Anterior cingulate cortex (tissue), 58 donors: ENCODE data around the gene COG8.

Experiments used
- DNase-seq, 58 donors: peaks; one replicate each; lab custom pipeline; 2025; lab: John Stamatoyannopoulos, UW

COG8 gene

DNA sequence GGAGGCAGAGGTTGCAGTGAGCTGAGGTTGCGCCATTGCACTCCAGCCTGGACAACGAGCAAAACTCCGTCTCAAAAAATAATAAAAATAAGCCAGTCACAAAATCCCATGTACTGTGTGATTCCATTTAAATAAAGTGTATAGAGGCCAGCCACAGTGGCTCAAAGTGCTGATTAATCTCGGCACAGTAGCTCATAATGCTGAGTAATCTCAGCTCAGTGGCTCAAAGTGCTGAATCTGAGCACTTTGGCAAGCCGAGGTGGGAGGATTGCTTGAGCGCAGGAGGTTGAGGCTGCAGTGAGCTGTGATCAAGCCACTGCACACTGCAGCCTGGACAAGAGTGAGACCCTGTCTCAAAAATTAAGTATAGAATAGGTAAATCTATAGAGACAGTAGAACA lies 7.3 kb upstream of the COG8 start:
- DNase-seq, result no peak

DNA sequence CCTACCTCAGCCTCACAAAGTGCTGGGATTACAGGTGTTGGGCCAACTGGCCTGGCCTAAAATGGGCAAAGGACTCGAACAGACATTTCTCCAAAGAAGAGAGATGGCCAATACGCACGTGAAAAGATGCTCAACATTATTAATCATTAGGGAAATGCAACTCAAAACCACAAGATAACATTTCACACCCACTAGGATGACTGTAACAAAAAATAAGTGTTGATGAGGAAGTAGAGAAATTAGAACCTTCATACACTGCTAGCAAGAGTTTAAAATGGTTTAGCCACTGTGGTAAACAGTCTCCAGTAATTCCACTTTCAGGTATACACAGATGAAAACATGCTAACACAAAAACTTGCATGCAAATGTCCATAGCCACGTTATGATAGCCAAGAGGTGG lies 6.6 kb upstream of the COG8 start:
- no peak for DNase-seq

DNA sequence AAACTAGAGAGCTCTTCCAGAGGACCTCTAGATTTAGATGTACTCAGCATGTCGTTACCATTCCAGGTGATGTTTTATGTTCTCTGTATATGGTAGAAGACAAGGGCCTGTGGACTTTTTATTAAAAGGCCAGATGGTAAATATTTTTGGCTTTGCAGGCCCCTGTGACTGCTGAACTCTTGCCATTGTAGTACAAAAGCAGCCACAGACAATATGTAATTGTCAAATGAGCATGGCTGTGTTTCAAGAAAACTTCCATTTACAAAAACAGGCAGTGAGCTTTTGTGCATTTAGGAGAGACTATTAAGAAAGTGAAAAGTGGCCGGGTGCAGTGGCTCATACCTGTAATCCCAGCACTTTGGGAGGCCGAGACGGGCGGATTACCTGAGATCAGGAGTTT lies 4.8 kb upstream of the COG8 start:
- no peak for DNase-seq

DNA sequence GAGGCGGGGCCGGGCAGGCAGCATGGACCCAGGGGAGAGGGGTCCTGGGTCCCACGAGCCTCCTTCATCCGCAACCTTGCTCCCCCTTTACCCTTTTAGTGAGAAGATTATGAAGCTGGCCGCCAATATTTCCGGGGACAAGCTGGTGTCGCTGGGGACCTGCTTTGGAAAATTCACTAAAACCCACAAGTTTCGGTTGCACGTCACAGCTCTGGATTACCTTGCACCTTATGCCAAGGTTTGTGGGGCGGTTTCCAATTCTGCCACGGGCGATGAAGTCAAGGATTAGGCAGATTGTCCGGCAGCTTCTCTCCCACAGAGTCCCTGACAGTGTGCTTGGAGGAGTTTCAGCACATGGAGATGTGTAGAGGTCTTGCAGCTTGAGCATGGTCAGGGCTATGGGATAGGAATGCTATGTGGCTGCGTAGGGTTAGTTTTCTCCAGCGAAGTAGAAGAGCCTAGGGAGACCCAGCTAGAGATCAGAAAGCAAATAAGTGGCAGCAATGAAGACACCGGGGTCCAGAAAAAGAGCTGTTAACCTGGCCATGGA lies 806 bp upstream of the COG8 start:
- no peak for DNase-seq

DNA sequence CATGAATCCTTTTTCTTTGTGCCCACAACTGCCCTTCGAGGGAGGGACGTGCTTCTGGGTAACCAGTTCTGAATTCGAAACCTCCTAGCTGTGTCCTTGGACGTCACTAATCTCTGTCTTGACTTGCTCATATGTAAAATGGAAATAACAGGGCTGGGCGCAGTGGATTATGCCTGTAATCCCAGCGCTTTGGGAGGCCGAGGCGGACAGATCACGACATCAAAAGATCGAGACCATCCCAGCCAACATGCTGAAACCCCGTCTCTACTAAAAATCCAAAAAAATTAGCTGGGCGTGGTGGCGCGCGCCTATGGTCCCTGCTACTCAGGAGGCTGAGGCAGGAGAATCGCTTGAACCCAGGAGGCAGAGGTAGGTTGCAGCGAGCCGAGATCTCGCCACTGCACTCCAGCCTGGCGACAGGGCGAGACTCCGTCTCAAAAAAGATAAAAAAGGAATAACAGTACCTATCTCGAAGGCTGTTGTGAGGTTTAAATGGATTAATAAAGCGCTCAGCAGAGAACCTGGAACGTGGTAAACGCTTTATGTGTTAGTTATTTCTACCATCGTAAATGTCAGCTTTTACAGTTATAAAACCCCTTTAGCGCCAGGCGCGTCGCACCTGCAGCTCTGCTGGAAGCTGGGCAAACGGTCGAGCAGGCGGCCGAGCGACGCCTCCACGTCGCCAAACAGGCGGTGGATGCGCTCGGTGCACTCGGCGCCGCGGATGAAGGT lies 641 bp downstream of the COG8 start:
- DNase-seq, result peak in 2 of 58 donors; percentile 53 to 68

DNA sequence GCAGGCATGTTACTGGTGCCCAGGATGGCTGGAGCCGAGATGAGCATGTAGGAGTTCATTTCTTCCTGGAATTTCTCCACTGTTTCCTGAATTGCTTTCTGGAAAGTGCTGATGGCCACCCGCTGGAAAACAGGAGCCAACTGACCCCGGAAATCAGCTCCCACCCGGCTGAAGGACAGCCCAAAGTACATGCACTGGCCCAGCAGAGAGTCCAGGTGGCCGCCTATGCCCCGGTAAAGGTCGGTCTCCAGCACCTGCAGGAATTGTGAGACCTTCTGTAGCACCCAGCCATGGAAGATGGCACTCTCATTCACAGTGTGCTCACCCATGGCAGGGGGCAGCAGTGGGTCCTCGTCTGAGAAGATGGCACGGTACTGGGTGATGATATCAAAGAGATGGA lies 4.7 kb downstream of the COG8 start:
- no peak for DNase-seq

DNA sequence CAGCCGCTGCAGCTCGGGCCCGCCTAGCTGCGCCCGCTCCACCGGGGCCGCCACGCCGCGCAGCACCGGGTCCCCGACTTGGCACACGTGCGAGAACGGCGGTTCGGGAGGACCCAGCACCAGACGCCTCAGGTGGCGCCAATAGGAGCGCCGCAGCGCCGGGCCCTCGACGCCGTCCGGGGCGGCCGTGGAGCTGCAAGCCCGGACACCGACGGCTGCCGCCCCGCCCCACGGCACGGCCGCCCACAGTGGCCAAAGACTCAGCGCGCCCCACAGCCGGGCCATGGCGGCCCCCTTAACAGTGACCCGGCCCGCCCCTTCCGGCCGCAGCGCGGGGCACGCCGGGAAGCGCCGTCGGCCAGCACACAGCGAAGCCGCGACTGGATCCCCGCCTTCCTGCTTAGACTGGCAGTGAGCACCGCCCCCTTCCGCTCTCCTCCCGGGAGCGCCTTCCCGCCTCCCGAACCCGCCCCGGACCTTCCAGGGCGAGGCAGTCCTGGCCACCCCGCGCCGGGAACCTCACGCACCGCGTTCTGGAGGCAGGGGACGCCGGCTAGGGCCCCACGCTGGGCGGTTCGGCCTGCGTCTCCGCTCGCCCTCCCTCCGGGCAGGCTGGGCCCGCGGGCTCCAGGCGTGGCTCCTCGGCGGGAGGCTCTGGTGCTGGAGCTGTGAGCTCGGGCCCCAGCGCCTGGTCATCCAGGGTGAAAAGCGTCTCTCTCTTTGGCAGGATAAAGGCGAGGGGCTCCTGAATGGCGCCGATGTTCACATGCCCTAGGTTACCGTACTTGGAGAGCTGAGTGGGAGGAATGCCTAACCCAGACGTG lies 8.9 kb downstream of the COG8 start, which contains the start of gene PDF:
PDF (minus strand) TSS at position 303 of the 824 bp plus-strand sequence; CDS start at position 285, 18 bp downstream.
- peak; percentile 41 to 96 (median 90) for DNase-seq

DNA sequence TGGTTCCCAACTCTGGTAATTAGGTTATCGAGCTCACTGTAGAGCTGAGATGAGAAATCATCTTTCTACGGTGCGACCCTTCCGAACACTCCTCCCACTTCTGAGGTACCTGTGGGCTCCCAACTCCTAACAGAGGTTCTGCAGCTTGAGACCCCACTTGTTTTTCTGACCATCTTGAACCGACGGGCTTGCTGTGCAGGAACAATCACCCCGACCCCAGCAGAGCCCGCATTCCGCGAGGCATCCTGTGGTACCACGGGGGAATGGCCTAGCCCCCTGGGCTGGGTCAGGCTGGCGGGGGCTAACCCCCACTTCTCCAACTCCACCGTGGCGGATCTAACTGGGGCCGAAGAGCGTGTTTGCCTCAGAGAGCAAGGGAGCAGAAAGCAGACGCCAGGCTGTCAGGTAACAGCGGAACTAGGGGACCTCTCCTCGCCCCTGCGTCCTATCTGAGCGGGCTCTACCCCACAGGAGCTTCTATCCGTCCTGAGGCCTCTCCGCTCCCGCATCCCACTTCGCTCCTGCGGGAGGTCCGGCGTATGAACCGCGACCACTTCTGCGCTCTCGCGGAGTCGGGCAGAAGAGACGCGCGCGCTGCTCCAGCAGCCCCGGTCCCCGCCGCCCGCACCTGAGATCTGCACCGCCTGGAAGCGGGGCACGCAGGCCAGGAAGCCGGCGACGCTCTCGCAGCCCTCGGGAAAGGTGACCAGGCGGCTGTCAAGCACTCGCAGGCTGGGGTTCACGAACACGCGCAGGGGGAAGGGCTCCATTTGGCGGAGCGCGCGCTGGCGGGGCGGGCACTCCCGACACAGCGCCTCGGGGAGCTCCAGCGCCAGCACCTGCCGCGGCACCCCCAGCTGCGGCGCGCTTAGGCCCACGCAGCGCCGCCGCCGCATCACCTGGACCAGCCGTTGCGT lies 9.7 kb downstream of the COG8 start:
- DNase-seq, result peak in 10 of 58 donors; percentile 28 to 77 (median 58)

DNA sequence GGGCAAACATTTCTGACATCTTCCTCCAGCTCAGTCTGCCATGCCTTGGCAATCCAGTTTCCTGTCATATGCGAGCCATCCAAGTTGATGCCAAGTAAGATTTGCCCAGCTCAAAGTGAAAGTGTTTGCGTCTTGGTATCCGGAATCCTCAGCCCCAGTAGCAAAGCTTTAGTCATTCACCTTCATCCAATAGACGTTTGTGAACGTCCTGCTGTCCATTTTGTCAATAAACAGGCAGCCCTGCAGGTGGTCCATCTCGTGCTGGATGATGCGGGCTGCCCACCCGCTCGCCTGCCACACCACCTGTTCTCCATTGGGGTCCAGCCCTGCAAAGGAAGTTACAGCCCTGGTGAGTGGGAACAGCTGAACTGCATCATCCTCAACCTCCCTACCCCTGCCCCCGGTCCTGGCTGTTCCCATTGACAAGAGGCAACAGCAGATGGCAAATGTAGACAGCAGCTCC lies 10.5 kb downstream of the COG8 start:
- DNase-seq, result peak in 1 of 58 donors; percentile 13

DNA sequence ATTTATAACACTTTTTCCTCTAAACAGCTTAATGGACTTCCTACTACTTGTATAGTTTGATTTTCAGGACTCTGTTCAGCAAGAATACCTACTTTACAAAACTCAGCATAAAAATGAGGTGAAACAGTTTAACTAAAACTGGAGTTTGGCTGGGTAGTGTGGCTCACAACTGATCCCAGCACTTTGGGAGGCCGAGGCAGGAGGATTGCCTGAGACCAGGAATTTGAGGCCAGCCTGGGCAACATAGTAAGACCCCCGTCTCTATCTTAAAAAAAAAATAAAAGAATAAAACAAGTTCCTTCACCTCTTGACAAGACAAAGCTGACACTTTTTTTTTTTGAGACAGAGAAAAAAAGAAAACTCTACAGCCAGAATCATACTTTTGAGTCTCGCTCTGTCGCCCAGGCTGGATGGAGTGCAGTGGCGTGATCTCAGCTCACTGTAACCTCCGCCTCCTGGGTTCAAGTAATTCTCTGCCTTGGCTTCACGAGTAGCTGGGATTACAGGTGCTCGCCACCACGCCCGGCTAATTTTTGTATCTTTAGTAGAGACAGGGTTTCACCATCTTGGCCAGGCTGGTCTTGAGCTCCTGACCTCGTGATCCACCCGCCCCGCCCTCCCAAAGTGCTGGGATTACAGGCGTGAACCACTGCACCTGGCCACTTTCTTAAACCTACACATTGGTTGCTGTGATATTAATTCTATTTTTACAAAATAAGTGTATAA lies 11.6 kb downstream of the COG8 start:
- no peak for DNase-seq

DNA sequence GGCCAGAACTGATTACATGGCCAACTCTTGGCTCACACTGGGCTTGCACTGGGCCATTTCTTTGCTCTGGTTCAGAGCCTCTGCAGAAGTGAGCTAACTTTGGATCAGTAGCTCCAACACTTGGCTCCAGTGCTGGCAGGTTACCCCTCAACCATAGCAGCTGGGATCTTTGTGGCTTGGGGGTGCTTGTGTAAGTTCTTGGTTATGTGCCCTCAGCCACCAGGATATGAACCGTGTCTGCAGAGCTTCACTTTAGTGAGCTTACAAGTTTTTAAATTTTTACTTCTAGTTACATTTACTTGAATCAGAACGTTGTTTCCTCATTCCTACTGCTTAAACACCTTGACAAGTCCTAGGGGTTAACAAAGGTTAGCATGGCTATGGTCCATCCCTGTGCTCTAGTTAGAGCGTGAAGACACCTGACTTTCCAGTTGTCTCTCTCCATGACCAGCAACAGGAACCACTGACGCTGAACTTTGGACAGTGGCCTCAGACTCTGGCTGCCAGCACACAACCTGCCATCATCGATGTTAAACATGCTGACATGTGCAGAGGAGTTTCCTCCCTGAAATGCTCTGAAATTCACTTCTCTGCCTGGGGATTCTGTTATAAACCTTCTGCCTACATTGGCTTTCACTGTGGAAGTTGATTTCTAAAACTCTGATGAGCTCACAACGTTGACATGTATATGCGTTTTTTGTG lies 13.0 kb downstream of the COG8 start:
- no peak for DNase-seq

DNA sequence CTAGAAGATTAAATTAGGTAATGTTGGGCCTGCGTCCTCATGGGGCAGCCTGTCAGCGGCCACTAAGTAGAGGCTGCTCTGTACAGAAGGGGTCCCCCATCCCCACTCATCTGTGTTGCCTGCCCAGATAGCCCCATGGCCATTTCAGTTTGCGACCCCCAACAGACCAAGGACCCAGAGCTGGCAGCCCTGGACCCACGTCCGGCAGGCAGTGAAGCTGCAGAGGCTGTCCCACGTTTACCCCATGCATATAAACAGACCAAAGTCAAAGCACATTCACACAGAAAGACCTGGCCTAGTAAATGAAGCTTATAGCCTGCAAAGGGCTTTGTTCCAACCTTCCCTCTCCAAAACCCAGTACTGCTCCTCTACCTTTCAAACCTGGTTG lies 13.6 kb downstream of the COG8 start:
- no peak for DNase-seq

DNA sequence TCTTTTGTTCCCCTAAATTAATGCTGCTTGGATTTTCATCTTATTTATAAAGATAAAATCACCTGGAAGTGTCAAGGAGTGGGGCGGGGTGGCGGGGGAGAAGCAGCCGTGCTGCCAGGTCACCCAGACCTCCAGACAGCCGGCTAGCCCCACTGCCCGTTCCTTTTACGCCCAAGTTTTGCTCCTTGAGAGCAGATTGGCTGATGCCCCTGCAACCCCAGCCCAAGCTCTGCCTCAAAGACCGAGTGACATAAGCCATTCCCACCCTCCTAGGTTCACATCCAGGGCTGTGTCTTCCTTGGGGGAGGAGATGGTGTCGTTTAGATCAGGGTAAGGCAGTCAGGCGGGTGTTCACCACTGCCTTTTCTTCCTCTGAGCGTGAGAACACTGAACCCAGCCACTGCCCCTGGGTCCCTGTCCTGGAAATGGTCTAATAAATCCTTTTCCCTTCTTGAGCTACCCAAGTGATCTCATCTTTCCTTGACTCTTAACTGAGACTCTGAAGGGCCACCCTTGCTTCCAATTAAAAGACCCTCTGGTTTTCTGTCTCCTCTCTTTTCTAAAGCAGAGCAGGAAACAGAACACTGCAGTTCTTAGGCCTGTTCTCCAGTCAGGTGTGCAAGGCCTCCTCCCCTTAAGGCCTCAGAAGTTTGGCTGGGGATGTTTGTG lies 14.6 kb downstream of the COG8 start:
- DNase-seq, result no peak

DNA sequence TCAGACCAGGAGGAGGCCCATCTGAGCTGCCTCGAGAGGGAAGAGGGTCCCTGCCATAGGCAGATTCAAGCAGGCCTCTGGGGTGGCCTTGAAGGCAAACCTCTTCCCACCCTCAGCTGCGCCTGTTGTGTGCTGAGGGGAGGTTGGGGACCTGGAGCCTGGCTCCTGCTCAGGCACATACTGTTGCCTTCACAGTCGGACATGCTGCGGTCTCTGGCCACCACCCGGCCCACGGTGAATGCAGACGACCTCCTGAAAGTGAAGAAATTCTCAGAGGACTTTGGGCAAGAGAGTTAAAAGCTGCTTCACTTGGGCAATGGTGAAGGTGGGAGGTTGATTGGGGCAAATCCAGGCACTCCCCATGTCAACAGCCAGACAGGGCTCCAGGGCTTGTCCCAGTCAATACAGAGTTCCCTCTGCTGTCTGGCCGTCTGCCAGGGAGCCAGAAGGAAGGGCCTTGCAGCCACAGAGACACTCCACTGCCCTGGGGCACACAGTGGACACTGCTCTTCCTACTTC lies 15.3 kb downstream of the COG8 start:
- peak in 14 of 58 donors; percentile 9 to 40 (median 32) for DNase-seq

DNA sequence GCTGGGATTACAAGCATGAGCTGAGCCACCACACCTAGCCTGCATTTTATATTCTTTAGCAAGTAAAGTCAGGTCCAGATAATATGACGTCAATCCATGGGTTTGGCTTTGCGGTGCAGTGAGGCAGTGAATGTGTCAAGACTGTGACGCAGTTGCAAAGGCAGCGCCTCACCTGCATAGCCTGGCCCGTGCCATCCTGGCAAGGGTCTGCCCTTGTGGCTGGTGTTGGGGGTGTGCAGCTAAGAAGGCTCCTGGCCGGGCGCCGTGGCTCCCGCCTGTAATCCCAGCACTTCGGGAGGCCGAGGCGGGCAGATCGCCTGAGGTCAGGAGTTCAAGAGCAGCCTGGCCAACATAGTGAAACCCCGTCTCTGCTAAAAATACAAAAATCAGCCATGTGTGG lies 15.9 kb downstream of the COG8 start:
- no peak for DNase-seq

DNA sequence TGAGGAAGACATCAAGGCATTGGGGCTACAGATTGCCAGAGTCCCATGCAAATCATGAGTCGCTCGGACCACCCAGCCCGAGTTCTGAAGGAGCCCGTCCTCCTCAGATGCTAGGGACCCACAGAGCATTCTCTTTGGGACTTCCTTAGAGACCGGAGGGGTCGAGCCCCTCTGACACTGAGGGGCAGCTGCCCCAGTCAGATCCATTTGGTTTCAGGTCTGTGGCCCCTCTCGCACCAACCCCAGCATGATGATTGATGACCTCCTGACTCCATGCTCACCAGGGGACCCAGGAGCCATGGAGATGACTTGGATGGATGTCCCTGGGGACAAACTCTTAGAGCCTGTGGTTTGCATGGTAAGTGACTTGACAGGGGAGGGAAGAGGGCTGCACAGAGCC lies 17.0 kb downstream of the COG8 start:
- DNase-seq, result no peak

DNA sequence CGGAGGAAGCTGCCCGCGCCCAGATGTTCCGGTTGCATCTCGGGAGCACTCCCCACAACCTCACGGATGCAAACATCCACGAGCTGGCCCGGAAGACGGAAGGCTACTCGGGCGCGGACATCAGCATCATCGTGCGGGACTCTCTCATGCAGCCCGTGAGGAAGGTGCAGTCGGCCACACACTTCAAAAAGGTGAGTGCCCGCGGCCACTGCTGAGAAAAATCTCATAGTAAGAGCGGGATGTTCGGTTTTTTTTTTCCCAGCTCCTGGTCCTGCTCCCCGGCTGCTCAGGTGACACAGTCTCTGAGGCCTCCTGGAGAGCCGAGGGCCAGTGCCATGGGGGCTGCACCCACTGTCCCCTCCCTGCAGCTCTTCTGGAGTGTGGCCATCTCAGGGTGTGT lies 18.3 kb downstream of the COG8 start:
- DNase-seq, result no peak

DNA sequence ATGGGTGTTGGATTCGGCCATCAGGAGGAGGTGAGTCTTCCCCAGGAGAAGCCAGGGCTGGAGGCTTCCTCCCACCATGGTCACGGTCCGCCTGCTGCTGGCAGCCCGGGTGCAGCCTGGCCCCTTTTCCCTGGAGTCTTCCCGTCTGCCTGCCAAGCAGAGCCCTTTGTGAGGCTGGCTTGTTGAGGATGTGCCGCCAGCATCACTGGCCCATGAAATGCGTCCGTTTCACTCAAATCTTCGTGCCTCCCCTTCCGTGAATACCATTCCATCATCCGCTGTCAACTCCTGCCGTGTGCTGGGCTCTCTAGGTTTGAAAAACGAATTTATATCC lies 18.7 kb downstream of the COG8 start:
- DNase-seq, result no peak
